Fibroblast of the aortic adventitia (primary cell): ENCODE results near the gene ACOXL. TPM values are rescaled to one million over a fixed set of nuclear protein-coding genes. Genes with fewer than 3 reads are reported as not detected.

Experiments used
- DNase-seq: peaks from one replicate; pipeline ENCODE4 v3.0.0-alpha.2; 2010; ENCODE audit warnings: low read depth
- H3K4me3 ChIP-seq: 2 replicates; pipeline ENCODE4 v1.5.1; 2011; ENCODE audit warnings: low read depth, mild to moderate bottlenecking, control low read depth, low read length, moderate library complexity
- CTCF ChIP-seq: IDR thresholded peaks from 2 replicates; pipeline ENCODE4 v1.5.1; 2011; ENCODE audit warnings: mild to moderate bottlenecking, low read length, control low read depth, inconsistent platforms; ENCODE audit not compliant: insufficient read depth
- total RNA-seq: library from RNA; depleted of rRNA; stranded (reverse); fragments of >200 nt; gene quantifications from 2 replicates; pipeline ENCODE4 v1.2.3, GENCODE V29; 2012; ENCODE audit warnings: low replicate concordance

Gene ACOXL
- total RNA-seq, 1 donor: not detected

- peak; percentile 91 for DNase-seq
- TF ChIP-seq CTCF: no peak
- no peak overlapping the region for H3K4me3 ChIP-seq
Measured at GRCh38 chr2:111160758-111161157, 428.4 kb downstream of the ACOXL start.

GRCh38 chr2:111161971-111162370 is 429.6 kb downstream of the ACOXL start:
- no peak for DNase-seq
- TF ChIP-seq CTCF: no peak

GRCh38 chr2:111162718-111163331 is 430.5 kb downstream of the ACOXL start:
- DNase-seq: no peak
- no peak overlapping the region for H3K4me3 ChIP-seq
- TF ChIP-seq CTCF: no peak

More at GRCh38 chr2:111161971-111162370, 429.6 kb downstream of the ACOXL start:
- H3K4me3 ChIP-seq: no peak overlapping the region

- no peak for TF ChIP-seq CTCF
- H3K4me3 ChIP-seq: no peak overlapping the region
- no peak for DNase-seq
Measured at GRCh38 chr2:111164078-111164477, 431.7 kb downstream of the ACOXL start.

GRCh38 chr2:111165084-111165483 is 432.7 kb downstream of the ACOXL start:
- no peak overlapping the region for H3K4me3 ChIP-seq
- no peak for TF ChIP-seq CTCF
- no peak for DNase-seq

GRCh38 chr2:111166115-111166514 is 433.7 kb downstream of the ACOXL start:
- no peak for DNase-seq
- no peak overlapping the region for H3K4me3 ChIP-seq
- no peak for TF ChIP-seq CTCF
